GM12878 (cell line): ENCODE measurements around the gene PADI2. TPM values are rescaled to one million over a fixed set of nuclear protein-coding genes. Genes with fewer than 3 reads are reported as not detected.

Experiments
- ATAC-seq: fragments of 200-7000 bp; cut with Tn5 transposase; 3 replicates; pipeline ENCODE4 v1.9.1; 2020; ENCODE audit warnings: mild to moderate bottlenecking, moderate library complexity
- BruUV-seq: library from RNA; stranded (reverse); fragments of 400-500 nt; replicated peaks from 2 replicates; lab custom pipeline; 2021; lab: Mats Ljungman, UMichigan
- CTCF ChIA-PET: fragments of 300-600 bp; sonication (Branson Sonifier 250); formaldehyde crosslinking; extraction: SDS; loops from one replicate; lab custom pipeline; 2021; ENCODE audit warnings: inconsistent platforms; lab: Yijun Ruan, JAX
- POLR2A ChIA-PET: fragments of 350-600 bp; formaldehyde crosslinking; extraction: SDS; loops from one replicate; lab custom pipeline; 2021; ENCODE audit warnings: inconsistent platforms; lab: Charles Lee
- RAD21 ChIA-PET: fragments of 300-600 bp; sonication (Branson Sonifier 250); formaldehyde crosslinking; loops from one replicate; lab custom pipeline; 2023; ENCODE audit warnings: antibody characterized with exemption; ENCODE audit not compliant: unreplicated experiment; lab: Charles Lee
- SMC1A ChIA-PET: fragments of 300-600 bp; sonication (Branson Sonifier 250); formaldehyde crosslinking; loops from one replicate; lab custom pipeline; 2023; ENCODE audit not compliant: unreplicated experiment, uncharacterized antibody; lab: Charles Lee
- DNase-seq: peaks from one replicate; pipeline ENCODE4 v3.0.0-alpha.2; 2011; ENCODE audit warnings: low read depth, low spot score
- FAIRE-seq: peaks from 3 replicates; lab custom pipeline; 2011; peaks lifted over from hg19 to GRCh38; lab: Jason Lieb, UNC
- H2AFZ ChIP-seq: 2 replicates; pipeline ENCODE4 v1.6.0; 2011; ENCODE audit warnings: low read depth, low read length, control low read depth; ENCODE audit not compliant: control insufficient read depth
- H3K27ac ChIP-seq: 2 replicates; pipeline ENCODE4 v1.5.1; 2011; ENCODE audit warnings: control low read depth; ENCODE audit not compliant: control insufficient read depth, insufficient read depth
- H3K27me3 ChIP-seq, 2 experiments: replicated peaks in 1 of 2; 2 replicates each; pipeline versions ENCODE4 v1.6.0 to v1.6.1; 2011; ENCODE audit warnings: low read length in 1 of 2; ENCODE audit not compliant: control insufficient read depth in 2 of 2, insufficient read depth in 2 of 2
- H3K36me3 ChIP-seq, 2 experiments: 2 replicates each; pipeline ENCODE4 v1.5.1; 2011; ENCODE audit warnings: low read length in 1 of 2; ENCODE audit not compliant: control insufficient read depth in 2 of 2, insufficient read depth in 2 of 2
- H3K4me1 ChIP-seq: 2 replicates; pipeline ENCODE4 v1.6.1; 2011; ENCODE audit warnings: mild to moderate bottlenecking, low read length, moderate library complexity, mixed read lengths; ENCODE audit not compliant: control insufficient read depth, insufficient read depth
- H3K4me2 ChIP-seq: 2 replicates; pipeline ENCODE4 v1.6.0; 2011; ENCODE audit warnings: control low read depth; ENCODE audit not compliant: control insufficient read depth, insufficient read depth
- H3K4me3 ChIP-seq: fragments of 200-600 bp; sonication (generic); 2 replicates; pipeline ENCODE4 v1.5.1; 2016
- H3K79me2 ChIP-seq: 2 replicates; pipeline ENCODE4 v1.6.0; 2011; ENCODE audit warnings: low read length; ENCODE audit not compliant: control insufficient read depth, insufficient read depth
- H3K9ac ChIP-seq: 2 replicates; pipeline ENCODE4 v1.8.0; 2011; ENCODE audit warnings: low read length, control low read depth, mixed read lengths; ENCODE audit not compliant: control insufficient read depth, insufficient read depth
- H3K9me3 ChIP-seq: replicated peaks from 3 replicates; pipeline ENCODE4 v1.5.1; 2011; ENCODE audit warnings: mild to moderate bottlenecking, low read length; ENCODE audit not compliant: control insufficient read depth, insufficient read depth
- H4K20me1 ChIP-seq: 2 replicates; pipeline ENCODE4 v1.6.0; 2011; ENCODE audit not compliant: control insufficient read depth, insufficient read depth
- BACH1 ChIP-seq: fragments of 450-650 bp; IDR thresholded peaks from 2 replicates; pipeline ENCODE4 v1.6.1; 2017; ENCODE audit warnings: mild to moderate bottlenecking, borderline replicate concordance
- E4F1 ChIP-seq: fragments of 450-650 bp; IDR thresholded peaks from 2 replicates; pipeline ENCODE4 v1.6.1; 2018; ENCODE audit warnings: borderline replicate concordance, mild to moderate bottlenecking; ENCODE audit not compliant: partially characterized antibody
- EZH2 ChIP-seq: IDR thresholded peaks from 2 replicates; pipeline ENCODE4 v1.6.1; 2012; ENCODE audit warnings: low read depth, mild to moderate bottlenecking, control low read depth, inconsistent platforms, low read length, borderline replicate concordance; ENCODE audit not compliant: control insufficient read depth
- FOS ChIP-seq: IDR thresholded peaks from 3 replicates; pipeline ENCODE4 v1.6.1; 2011; ENCODE audit warnings: borderline replicate concordance; ENCODE audit not compliant: insufficient read length; ENCODE audit errors: extremely low read depth
- JUNB ChIP-seq: IDR thresholded peaks from 2 replicates; pipeline ENCODE4 v1.6.1; 2016; ENCODE audit warnings: antibody characterized with exemption, mild to moderate bottlenecking
- JUND ChIP-seq: IDR thresholded peaks from 2 replicates; pipeline ENCODE4 v1.6.1; 2012; ENCODE audit warnings: low read depth, mild to moderate bottlenecking, low read length, improper control_type of control experiment, moderate library complexity
- NR2F1 ChIP-seq: fragments of 450-650 bp; conservative IDR thresholded peaks from 2 replicates; pipeline ENCODE4 v1.6.1; 2017; ENCODE audit warnings: mild to moderate bottlenecking
- WGBS: methylation state at CpG from one replicate; pipeline ENCODE4 v1.1.6; 2016; ENCODE audit warnings: low lambda C conversion rate; ENCODE audit not compliant: insufficient replicate concordance, insufficient coverage; ENCODE audit errors: missing lambda C conversion rate; 5-methylcytosine and 5-hydroxymethylcytosine counted together
- in situ Hi-C: fragments of 300-500 bp; cut with MboI; formaldehyde crosslinking; loops from 9 replicates; pipeline ENCODE4 v1.14.3; 2018; ENCODE audit warnings: mixed read lengths
- intact Hi-C: fragments of 100-400 bp; cut with micrococcal nuclease; formaldehyde crosslinking; loops from one replicate; pipeline ENCODE4 v1.14.2; 2022; ENCODE audit not compliant: unreplicated experiment
- polyA plus RNA-seq, 11 experiments: library from polyadenylated mRNA; depleted of rRNA in 4 of 11; unstranded in 6 of 11; stranded (reverse) in 5 of 11; fragments of >200 nt; fragmentation: Nextera tagmentation in 4 of 11; fragmentation: Illumina TruSeq in 1 of 11; extraction: Ambion mirVana in 4 of 11; extraction: Trizol in 1 of 11; gene quantifications; 1 replicate in 1 of 11; 2 replicates in 10 of 11; pipeline versions ENCODE4 v1.2.1 to v1.2.3, GENCODE V29; 2011 to 2016; ENCODE audit warnings: inconsistent platforms in 2 of 11, missing spikeins in 2 of 11, low read depth in 1 of 11
- total RNA-seq, 4 experiments: library from RNA; depleted of rRNA in 3 of 4; stranded (reverse); fragments of >200 nt in 3 of 4; fragmentation: Illumina TruSeq in 1 of 4; extraction: Trizol in 1 of 4; gene quantifications; 2 replicates each; pipeline versions ENCODE4 v1.2.1 to v1.2.3, GENCODE V29; 2013 to 2021
- TF ChIP-seq, protein P1 (sequence below): fragments of 450-650 bp; IDR thresholded peaks from 2 replicates; pipeline ENCODE4 v1.6.1; 2018; ENCODE audit warnings: mild to moderate bottlenecking, low read depth, moderate library complexity; ENCODE audit not compliant: partially characterized antibody
- TF ChIP-seq, protein P2 (sequence below): fragments of 450-650 bp; formaldehyde crosslinking; IDR thresholded peaks from 2 replicates; pipeline ENCODE4 v1.4.0; 2020; ENCODE audit warnings: mild to moderate bottlenecking, moderate library complexity

PADI2 gene
- total and polyA plus RNA-seq, 10 of the 15 experiments (the other 5 are each of a cell fraction or from before 2014, with no cell fraction given), result 0.05 to 3.0 (median 0.10) TPM; not detected in 1

- no peak for TF ChIP-seq JUND
- TF ChIP-seq, protein P1, sequence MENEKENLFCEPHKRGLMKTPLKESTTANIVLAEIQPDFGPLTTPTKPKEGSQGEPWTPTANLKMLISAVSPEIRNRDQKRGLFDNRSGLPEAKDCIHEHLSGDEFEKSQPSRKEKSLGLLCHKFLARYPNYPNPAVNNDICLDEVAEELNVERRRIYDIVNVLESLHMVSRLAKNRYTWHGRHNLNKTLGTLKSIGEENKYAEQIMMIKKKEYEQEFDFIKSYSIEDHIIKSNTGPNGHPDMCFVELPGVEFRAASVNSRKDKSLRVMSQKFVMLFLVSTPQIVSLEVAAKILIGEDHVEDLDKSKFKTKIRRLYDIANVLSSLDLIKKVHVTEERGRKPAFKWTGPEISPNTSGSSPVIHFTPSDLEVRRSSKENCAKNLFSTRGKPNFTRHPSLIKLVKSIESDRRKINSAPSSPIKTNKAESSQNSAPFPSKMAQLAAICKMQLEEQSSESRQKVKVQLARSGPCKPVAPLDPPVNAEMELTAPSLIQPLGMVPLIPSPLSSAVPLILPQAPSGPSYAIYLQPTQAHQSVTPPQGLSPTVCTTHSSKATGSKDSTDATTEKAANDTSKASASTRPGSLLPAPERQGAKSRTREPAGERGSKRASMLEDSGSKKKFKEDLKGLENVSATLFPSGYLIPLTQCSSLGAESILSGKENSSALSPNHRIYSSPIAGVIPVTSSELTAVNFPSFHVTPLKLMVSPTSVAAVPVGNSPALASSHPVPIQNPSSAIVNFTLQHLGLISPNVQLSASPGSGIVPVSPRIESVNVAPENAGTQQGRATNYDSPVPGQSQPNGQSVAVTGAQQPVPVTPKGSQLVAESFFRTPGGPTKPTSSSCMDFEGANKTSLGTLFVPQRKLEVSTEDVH, result no peak
Observed at GRCh38 chr1:17163371-17163770, 44.1 kb upstream of the PADI2 start (continued).

DNA sequence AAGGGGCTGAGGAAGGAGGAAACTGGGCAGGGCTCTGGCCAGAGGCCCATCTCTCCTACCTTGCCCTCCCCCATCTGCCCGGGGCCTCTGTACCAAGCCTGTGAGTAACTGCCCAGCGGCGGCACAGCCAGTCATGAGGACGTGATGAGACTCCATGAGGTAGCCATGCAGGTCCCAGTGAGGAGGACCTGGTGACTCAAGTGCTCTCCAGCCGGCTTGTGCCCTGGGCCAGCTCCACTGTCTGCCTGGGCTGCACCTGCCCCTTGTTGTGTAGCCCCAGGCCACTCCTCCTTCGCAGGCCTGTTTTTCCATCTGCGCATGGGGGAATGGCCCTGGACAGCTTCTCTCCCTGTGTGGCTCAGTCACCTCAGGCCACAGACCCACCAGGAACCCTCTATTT is 43.7 kb upstream of the PADI2 start:
- in situ Hi-C loops (no loop called here), intact Hi-C loops (no loop called here)
- no peaks in the 10 kb centered on the region for H3K4me1 ChIP-seq
- no peak for FAIRE-seq
- no peaks in the 10 kb centered on the region for H3K79me2 ChIP-seq
- no peak overlapping the region for H3K4me3 ChIP-seq
- BruUV-seq, result no TSS peak
- no peaks in the 10 kb centered on the region for H4K20me1 ChIP-seq
- RAD21 ChIA-PET, result no interaction called here
- H3K27me3 ChIP-seq, result no peaks in the 10 kb centered on the region
- no peak overlapping the region for H3K4me2 ChIP-seq
- no peak overlapping the region for H3K9ac ChIP-seq
- no peaks in the 10 kb centered on the region; the same call in 2 of the 3 replicates for H3K9me3 ChIP-seq
- POLR2A ChIA-PET, result no interaction called here
- SMC1A ChIA-PET, result no interaction called here
- H3K27ac ChIP-seq, result no peak overlapping the region
- no peak overlapping the region for H2AFZ ChIP-seq
- H3K36me3 ChIP-seq, result no peaks in the 10 kb centered on the region
- 61% methylated on average over 7 of the region's 7 CpGs for WGBS
- DNase-seq, result no peak
- ATAC-seq, result no peak
- CTCF ChIA-PET, result no interaction called here
- TF ChIP-seq NR2F1 (no peak), E4F1 (no peak), FOS (no peak), EZH2 (no peak), JUNB (no peak), BACH1 (no peak)
- TF ChIP-seq, protein P2, sequence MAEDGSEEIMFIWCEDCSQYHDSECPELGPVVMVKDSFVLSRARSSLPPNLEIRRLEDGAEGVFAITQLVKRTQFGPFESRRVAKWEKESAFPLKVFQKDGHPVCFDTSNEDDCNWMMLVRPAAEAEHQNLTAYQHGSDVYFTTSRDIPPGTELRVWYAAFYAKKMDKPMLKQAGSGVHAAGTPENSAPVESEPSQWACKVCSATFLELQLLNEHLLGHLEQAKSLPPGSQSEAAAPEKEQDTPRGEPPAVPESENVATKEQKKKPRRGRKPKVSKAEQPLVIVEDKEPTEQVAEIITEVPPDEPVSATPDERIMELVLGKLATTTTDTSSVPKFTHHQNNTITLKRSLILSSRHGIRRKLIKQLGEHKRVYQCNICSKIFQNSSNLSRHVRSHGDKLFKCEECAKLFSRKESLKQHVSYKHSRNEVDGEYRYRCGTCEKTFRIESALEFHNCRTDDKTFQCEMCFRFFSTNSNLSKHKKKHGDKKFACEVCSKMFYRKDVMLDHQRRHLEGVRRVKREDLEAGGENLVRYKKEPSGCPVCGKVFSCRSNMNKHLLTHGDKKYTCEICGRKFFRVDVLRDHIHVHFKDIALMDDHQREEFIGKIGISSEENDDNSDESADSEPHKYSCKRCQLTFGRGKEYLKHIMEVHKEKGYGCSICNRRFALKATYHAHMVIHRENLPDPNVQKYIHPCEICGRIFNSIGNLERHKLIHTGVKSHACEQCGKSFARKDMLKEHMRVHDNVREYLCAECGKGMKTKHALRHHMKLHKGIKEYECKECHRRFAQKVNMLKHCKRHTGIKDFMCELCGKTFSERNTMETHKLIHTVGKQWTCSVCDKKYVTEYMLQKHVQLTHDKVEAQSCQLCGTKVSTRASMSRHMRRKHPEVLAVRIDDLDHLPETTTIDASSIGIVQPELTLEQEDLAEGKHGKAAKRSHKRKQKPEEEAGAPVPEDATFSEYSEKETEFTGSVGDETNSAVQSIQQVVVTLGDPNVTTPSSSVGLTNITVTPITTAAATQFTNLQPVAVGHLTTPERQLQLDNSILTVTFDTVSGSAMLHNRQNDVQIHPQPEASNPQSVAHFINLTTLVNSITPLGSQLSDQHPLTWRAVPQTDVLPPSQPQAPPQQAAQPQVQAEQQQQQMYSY (CRISPR knock-in tag), result no peak
